22Rv1 (cell line): Measurements from ENCODE around the gene ACOX3.

Experiments
- CTCF ChIP-seq: fragments of 450-650 bp; IDR thresholded peaks from 2 replicates; pipeline ENCODE4 v1.5.1; 2017; ENCODE audit warnings: mild to moderate bottlenecking
- ZFX ChIP-seq: fragments of 450-650 bp; IDR thresholded peaks from 2 replicates; pipeline ENCODE4 v1.6.1; 2017; ENCODE audit warnings: antibody characterized with exemption, borderline replicate concordance

GRCh38 chr4:8405516-8405875 is 35.0 kb downstream of the ACOX3 start:
- TF ChIP-seq CTCF: no peak
- TF ChIP-seq ZFX: no peak
